GM12891 (cell line): ENCODE results near the gene CCDC57.

Experiments used
- DNase-seq: peaks from one replicate; pipeline ENCODE4 v3.0.0; 2011; ENCODE audit warnings: low spot score; ENCODE audit not compliant: insufficient read length
- FAIRE-seq: peaks from 2 replicates; lab custom pipeline; 2011; peaks lifted over from hg19 to GRCh38; lab: Jason Lieb, UNC
- PAX5 ChIP-seq: IDR thresholded peaks from 2 replicates; pipeline ENCODE4 v1.6.1; 2011; ENCODE audit warnings: low read length, moderate library complexity, mild to moderate bottlenecking; ENCODE audit not compliant: insufficient read depth, severe bottlenecking
- POLR2A ChIP-seq: IDR thresholded peaks from 2 replicates; pipeline ENCODE4 v1.6.1; 2011; ENCODE audit warnings: low read depth, low read length, control low read depth
- POLR2AphosphoS5 ChIP-seq: IDR thresholded peaks from 2 replicates; pipeline ENCODE4 v1.6.1; 2011; ENCODE audit warnings: low read depth, low read length, control low read depth
- POU2F2 ChIP-seq: IDR thresholded peaks from 2 replicates; pipeline ENCODE4 v1.6.1; 2011; ENCODE audit warnings: low read depth, mild to moderate bottlenecking, control low read depth, low read length, moderate library complexity
- SPI1 ChIP-seq: IDR thresholded peaks from 2 replicates; pipeline ENCODE4 v1.6.1; 2011; ENCODE audit warnings: low read depth, low read length, control low read depth
- TAF1 ChIP-seq: IDR thresholded peaks from 2 replicates; pipeline ENCODE4 v1.6.1; 2011; ENCODE audit warnings: low read depth, low read length, control low read depth

The CCDC57 gene

GRCh38 chr17:82241926-82242697, 29.5 kb upstream of the CCDC57 start:
- TF ChIP-seq PAX5 = no peak
- no peak for TF ChIP-seq TAF1
- TF ChIP-seq SPI1 = no peak
- TF ChIP-seq POLR2AphosphoS5 = no peak
- no peak; the same call in 1 of the 2 replicates for TF ChIP-seq POLR2A
- TF ChIP-seq POU2F2 = no peak
- FAIRE-seq (peak; percentile 79), DNase-seq (no peak)

GRCh38 chr17:82241183-82241925, 28.7 kb upstream of the CCDC57 start:
- peak; percentile 64 for FAIRE-seq
- no peak for DNase-seq
- TF ChIP-seq SPI1 (0 out of 2 replicates have a peak, but pooled peaks have one; percentile 4), POLR2A (no peak)

GRCh38 chr17:82240506-82241182, 28.0 kb upstream of the CCDC57 start:
- DNase-seq = no peak
- no peak for FAIRE-seq
- peak; percentile 32; the same call in 1 of the 2 replicates for TF ChIP-seq POLR2AphosphoS5
- no peak for TF ChIP-seq POU2F2
- TF ChIP-seq POLR2A = peak; percentile 44; the same call in 1 of the 2 replicates

- no peak for FAIRE-seq
- TF ChIP-seq PAX5 (no peak), POLR2AphosphoS5 (no peak), TAF1 (no peak), POU2F2 (no peak), POLR2A (no peak), SPI1 (no peak)
These were observed 27.4 kb upstream of the CCDC57 start for GRCh38 chr17:82239926-82240505.

GRCh38 chr17:82239401-82239925, 26.8 kb upstream of the CCDC57 start:
- DNase-seq = no peak
- TF ChIP-seq SPI1 (no peak), TAF1 (no peak)
- peak; percentile 69 for FAIRE-seq

More at GRCh38 chr17:82239926-82240505, 27.4 kb upstream of the CCDC57 start:
- no peak for DNase-seq

GRCh38 chr17:82238472-82239201, 26.0 kb upstream of the CCDC57 start:
- peak; percentile 84 for FAIRE-seq
- TF ChIP-seq POLR2AphosphoS5 = no peak
- TF ChIP-seq PAX5 = no peak
- TF ChIP-seq SPI1 = no peak
- no peak for TF ChIP-seq POLR2A
- no peak for TF ChIP-seq POU2F2
- no peak for TF ChIP-seq TAF1
- DNase-seq = no peak

- DNase-seq (no peak), FAIRE-seq (no peak)
- no peak for TF ChIP-seq POU2F2
- no peak for TF ChIP-seq TAF1
- no peak for TF ChIP-seq POLR2A
- TF ChIP-seq PAX5 = no peak
- TF ChIP-seq POLR2AphosphoS5 = no peak
- TF ChIP-seq SPI1 = no peak
These were observed 25.3 kb upstream of the CCDC57 start for GRCh38 chr17:82237746-82238471.

GRCh38 chr17:82237083-82237745, 24.6 kb upstream of the CCDC57 start:
- FAIRE-seq (no peak), DNase-seq (no peak)
- TF ChIP-seq POLR2A = no peak
- no peak for TF ChIP-seq POU2F2
- TF ChIP-seq PAX5 = no peak
- TF ChIP-seq SPI1 = no peak
- TF ChIP-seq POLR2AphosphoS5 = no peak
- TF ChIP-seq TAF1 = no peak
